GM12878 (cell line): ENCODE measurements around the gene MCM9. TPM values are rescaled to one million over a fixed set of nuclear protein-coding genes. Genes with fewer than 3 reads are reported as not detected.

Experiments used
- ATAC-seq: fragments of 200-7000 bp; cut with Tn5 transposase; 3 replicates; pipeline ENCODE4 v1.9.1; 2020; ENCODE audit warnings: mild to moderate bottlenecking, moderate library complexity
- BruUV-seq: library from RNA; stranded (reverse); fragments of 400-500 nt; replicated peaks from 2 replicates; lab custom pipeline; 2021; lab: Mats Ljungman, UMichigan
- CTCF ChIA-PET: fragments of 300-600 bp; sonication (Branson Sonifier 250); formaldehyde crosslinking; extraction: SDS; loops from one replicate; lab custom pipeline; 2021; ENCODE audit warnings: inconsistent platforms; lab: Yijun Ruan, JAX
- POLR2A ChIA-PET: fragments of 350-600 bp; formaldehyde crosslinking; extraction: SDS; loops from one replicate; lab custom pipeline; 2021; ENCODE audit warnings: inconsistent platforms; lab: Charles Lee
- RAD21 ChIA-PET: fragments of 300-600 bp; sonication (Branson Sonifier 250); formaldehyde crosslinking; loops from one replicate; lab custom pipeline; 2023; ENCODE audit warnings: antibody characterized with exemption; ENCODE audit not compliant: unreplicated experiment; lab: Charles Lee
- SMC1A ChIA-PET: fragments of 300-600 bp; sonication (Branson Sonifier 250); formaldehyde crosslinking; loops from one replicate; lab custom pipeline; 2023; ENCODE audit not compliant: unreplicated experiment, uncharacterized antibody; lab: Charles Lee
- DNase-seq: peaks from one replicate; pipeline ENCODE4 v3.0.0-alpha.2; 2011; ENCODE audit warnings: low read depth, low spot score
- FAIRE-seq: peaks from 3 replicates; lab custom pipeline; 2011; peaks lifted over from hg19 to GRCh38; lab: Jason Lieb, UNC
- H2AFZ ChIP-seq: 2 replicates; pipeline ENCODE4 v1.6.0; 2011; ENCODE audit warnings: low read depth, low read length, control low read depth; ENCODE audit not compliant: control insufficient read depth
- H3K27ac ChIP-seq: 2 replicates; pipeline ENCODE4 v1.5.1; 2011; ENCODE audit warnings: control low read depth; ENCODE audit not compliant: control insufficient read depth, insufficient read depth
- H3K27me3 ChIP-seq, 2 experiments: replicated peaks in 1 of 2; 2 replicates each; pipeline versions ENCODE4 v1.6.0 to v1.6.1; 2011; ENCODE audit warnings: low read length in 1 of 2; ENCODE audit not compliant: control insufficient read depth in 2 of 2, insufficient read depth in 2 of 2
- H3K36me3 ChIP-seq, 2 experiments: 2 replicates each; pipeline ENCODE4 v1.5.1; 2011; ENCODE audit warnings: low read length in 1 of 2; ENCODE audit not compliant: control insufficient read depth in 2 of 2, insufficient read depth in 2 of 2
- H3K4me1 ChIP-seq: 2 replicates; pipeline ENCODE4 v1.6.1; 2011; ENCODE audit warnings: mild to moderate bottlenecking, low read length, moderate library complexity, mixed read lengths; ENCODE audit not compliant: control insufficient read depth, insufficient read depth
- H3K4me2 ChIP-seq: 2 replicates; pipeline ENCODE4 v1.6.0; 2011; ENCODE audit warnings: control low read depth; ENCODE audit not compliant: control insufficient read depth, insufficient read depth
- H3K4me3 ChIP-seq: fragments of 200-600 bp; sonication (generic); 2 replicates; pipeline ENCODE4 v1.5.1; 2016
- H3K79me2 ChIP-seq: 2 replicates; pipeline ENCODE4 v1.6.0; 2011; ENCODE audit warnings: low read length; ENCODE audit not compliant: control insufficient read depth, insufficient read depth
- H3K9ac ChIP-seq: 2 replicates; pipeline ENCODE4 v1.8.0; 2011; ENCODE audit warnings: low read length, control low read depth, mixed read lengths; ENCODE audit not compliant: control insufficient read depth, insufficient read depth
- H3K9me3 ChIP-seq: replicated peaks from 3 replicates; pipeline ENCODE4 v1.5.1; 2011; ENCODE audit warnings: mild to moderate bottlenecking, low read length; ENCODE audit not compliant: control insufficient read depth, insufficient read depth
- H4K20me1 ChIP-seq: 2 replicates; pipeline ENCODE4 v1.6.0; 2011; ENCODE audit not compliant: control insufficient read depth, insufficient read depth
- FOXM1 ChIP-seq: IDR thresholded peaks from 2 replicates; pipeline ENCODE4 v1.6.1; 2012; ENCODE audit warnings: low read depth, mild to moderate bottlenecking, inconsistent platforms, low read length, moderate library complexity
- PML ChIP-seq: IDR thresholded peaks from 2 replicates; pipeline ENCODE4 v1.6.1; 2012; ENCODE audit warnings: low read length, inconsistent platforms
- PRDM15 ChIP-seq: fragments of 450-650 bp; formaldehyde crosslinking; IDR thresholded peaks from 2 replicates; pipeline ENCODE4 v1.4.0; 2020; ENCODE audit warnings: mild to moderate bottlenecking, moderate library complexity
- RB1 ChIP-seq: fragments of 450-650 bp; formaldehyde crosslinking; IDR thresholded peaks from 2 replicates; pipeline ENCODE4 v1.6.1; 2017; ENCODE audit warnings: mild to moderate bottlenecking, borderline replicate concordance
- RELB ChIP-seq: fragments of 450-650 bp; IDR thresholded peaks from 2 replicates; pipeline ENCODE4 v1.6.1; 2017; ENCODE audit warnings: low read depth, mild to moderate bottlenecking, moderate library complexity
- SMAD1 ChIP-seq: fragments of 450-650 bp; IDR thresholded peaks from 2 replicates; pipeline ENCODE4 v1.6.1; 2018; ENCODE audit warnings: mild to moderate bottlenecking, low read depth; ENCODE audit not compliant: partially characterized antibody
- YY1 ChIP-seq: IDR thresholded peaks from 2 replicates; pipeline ENCODE4 v1.6.1; 2011; ENCODE audit warnings: low read depth, mild to moderate bottlenecking, low read length
- WGBS: methylation state at CpG from one replicate; pipeline ENCODE4 v1.1.6; 2016; ENCODE audit warnings: low lambda C conversion rate; ENCODE audit not compliant: insufficient replicate concordance, insufficient coverage; ENCODE audit errors: missing lambda C conversion rate; 5-methylcytosine and 5-hydroxymethylcytosine counted together
- in situ Hi-C: fragments of 300-500 bp; cut with MboI; formaldehyde crosslinking; loops from 9 replicates; pipeline ENCODE4 v1.14.3; 2018; ENCODE audit warnings: mixed read lengths
- intact Hi-C: fragments of 100-400 bp; cut with micrococcal nuclease; formaldehyde crosslinking; loops from one replicate; pipeline ENCODE4 v1.14.2; 2022; ENCODE audit not compliant: unreplicated experiment
- polyA plus RNA-seq, 11 experiments: library from polyadenylated mRNA; depleted of rRNA in 4 of 11; unstranded in 6 of 11; stranded (reverse) in 5 of 11; fragments of >200 nt; fragmentation: Nextera tagmentation in 4 of 11; fragmentation: Illumina TruSeq in 1 of 11; extraction: Ambion mirVana in 4 of 11; extraction: Trizol in 1 of 11; gene quantifications; 1 replicate in 1 of 11; 2 replicates in 10 of 11; pipeline versions ENCODE4 v1.2.1 to v1.2.3, GENCODE V29; 2011 to 2016; ENCODE audit warnings: inconsistent platforms in 2 of 11, missing spikeins in 2 of 11, low read depth in 1 of 11
- total RNA-seq, 4 experiments: library from RNA; depleted of rRNA in 3 of 4; stranded (reverse); fragments of >200 nt in 3 of 4; fragmentation: Illumina TruSeq in 1 of 4; extraction: Trizol in 1 of 4; gene quantifications; 2 replicates each; pipeline versions ENCODE4 v1.2.1 to v1.2.3, GENCODE V29; 2013 to 2021
- TF ChIP-seq, protein P1 (sequence below): IDR thresholded peaks from 2 replicates; pipeline ENCODE4 v1.6.1; 2012; ENCODE audit warnings: mild to moderate bottlenecking, low read depth, low read length

MCM9 gene
- total and polyA plus RNA-seq, 10 of the 15 experiments (the other 5 are each of a cell fraction or from before 2014, with no cell fraction given) = 3.4 to 18.5 (median 9.7) TPM

DNA sequence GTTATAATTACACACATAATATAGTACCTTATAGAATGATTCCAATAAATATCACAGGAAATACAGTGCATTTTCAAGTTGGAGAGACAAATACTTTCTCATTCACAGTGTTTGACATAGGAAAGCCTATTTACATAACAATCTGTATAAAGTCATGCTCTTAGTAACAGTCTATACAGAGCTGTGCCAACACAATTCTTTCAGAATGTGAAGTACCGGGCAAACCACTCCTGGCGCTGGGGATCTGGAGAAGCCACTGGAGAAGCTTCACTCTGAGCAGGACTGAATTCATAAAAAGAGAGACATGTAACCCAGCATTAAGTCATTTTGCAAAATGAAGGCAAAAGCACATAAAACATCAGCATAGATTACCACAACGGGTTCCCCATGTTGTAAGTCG is 24.9 kb upstream of the MCM9 start:
- Histone ChIP-seq H4K20me1 (no peaks in the 10 kb centered on the region), H3K27ac (no peak overlapping the region), H3K9ac (no peak overlapping the region), H2AFZ (no peak overlapping the region), H3K4me3 (no peak overlapping the region), H3K27me3 (no peaks in the 10 kb centered on the region), H3K9me3 (no peaks in the 10 kb centered on the region), H3K4me2 (no peak overlapping the region), H3K4me1 (no peaks in the 10 kb centered on the region), H3K79me2 (no peaks in the 10 kb centered on the region), H3K36me3 (no peaks in the 10 kb centered on the region)
- FAIRE-seq = no peak
- no peak for ATAC-seq
- POLR2A ChIA-PET = no interaction called here
- TF ChIP-seq PRDM15 (CRISPR knock-in tag) = no peak
- DNase-seq = no peak
- in situ Hi-C loops = loop anchor here (25.0 kb wide), 1 partner anchor 152 kb away; no protein-coding TSS in a partner anchor
- intact Hi-C loops = no loop called here
- no TSS peak for BruUV-seq
- CTCF ChIA-PET = no interaction called here
- SMC1A ChIA-PET = no interaction called here
- RAD21 ChIA-PET = no interaction called here
- 74% methylated on average over 4 of the region's 4 CpGs for WGBS

DNA sequence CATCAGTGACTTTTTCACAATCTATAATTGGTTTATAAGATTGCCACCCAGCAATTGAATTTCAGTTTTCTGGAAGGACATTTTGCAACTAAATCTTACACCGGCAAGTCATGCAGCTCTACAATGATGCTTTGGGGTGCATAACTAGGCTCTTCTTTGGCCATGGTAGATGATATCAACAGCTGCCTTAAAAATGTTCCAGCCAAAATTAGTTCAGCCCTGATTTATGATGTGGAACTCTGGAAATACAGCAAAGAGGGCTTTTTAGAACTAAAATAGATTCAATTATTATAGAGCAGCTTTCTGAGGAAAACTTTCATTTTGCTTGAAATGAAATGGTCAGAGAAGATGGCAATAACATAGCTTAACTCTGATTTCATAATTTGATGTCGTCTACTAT is 18.4 kb upstream of the MCM9 start:
- ChIA-PET POLR2A (no interaction called here), RAD21 (no interaction called here), SMC1A (interaction anchor here (0.5 to 2.2 kb wide), 3 partner anchors 10 to 126 kb away, joined by 3 to 6 read pairs (median 3); partner anchors contain the start of gene MCM9), CTCF (interaction anchor here (1.9 kb wide), 1 partner anchor 9 kb away, joined by 7 read pairs; no protein-coding TSS in a partner anchor)
- Histone ChIP-seq H3K4me2 (no peak overlapping the region), H3K27ac (no peak overlapping the region), H3K4me1 (no peaks in the 10 kb centered on the region), H2AFZ (no peak overlapping the region), H3K36me3 (no peaks in the 10 kb centered on the region), H3K27me3 (no peaks in the 10 kb centered on the region), H3K9ac (no peak overlapping the region), H3K79me2 (no peaks in the 10 kb centered on the region), H3K4me3 (no peak overlapping the region), H3K9me3 (no peaks in the 10 kb centered on the region), H4K20me1 (no peaks in the 10 kb centered on the region)
- WGBS = 74% methylated on average over 2 of the region's 2 CpGs
- intact Hi-C loops = no loop called here
- in situ Hi-C loops = loop anchor here (25.0 kb wide), 1 partner anchor 159 kb away; no protein-coding TSS in a partner anchor
- FAIRE-seq (no peak), ATAC-seq (no peak), DNase-seq (no peak)
- no TSS peak for BruUV-seq
- TF ChIP-seq SMAD1 (no peak), RB1 (no peak), FOXM1 (no peak), YY1 (no peak), RELB (no peak), PML (no peak)
- TF ChIP-seq, protein P1, sequence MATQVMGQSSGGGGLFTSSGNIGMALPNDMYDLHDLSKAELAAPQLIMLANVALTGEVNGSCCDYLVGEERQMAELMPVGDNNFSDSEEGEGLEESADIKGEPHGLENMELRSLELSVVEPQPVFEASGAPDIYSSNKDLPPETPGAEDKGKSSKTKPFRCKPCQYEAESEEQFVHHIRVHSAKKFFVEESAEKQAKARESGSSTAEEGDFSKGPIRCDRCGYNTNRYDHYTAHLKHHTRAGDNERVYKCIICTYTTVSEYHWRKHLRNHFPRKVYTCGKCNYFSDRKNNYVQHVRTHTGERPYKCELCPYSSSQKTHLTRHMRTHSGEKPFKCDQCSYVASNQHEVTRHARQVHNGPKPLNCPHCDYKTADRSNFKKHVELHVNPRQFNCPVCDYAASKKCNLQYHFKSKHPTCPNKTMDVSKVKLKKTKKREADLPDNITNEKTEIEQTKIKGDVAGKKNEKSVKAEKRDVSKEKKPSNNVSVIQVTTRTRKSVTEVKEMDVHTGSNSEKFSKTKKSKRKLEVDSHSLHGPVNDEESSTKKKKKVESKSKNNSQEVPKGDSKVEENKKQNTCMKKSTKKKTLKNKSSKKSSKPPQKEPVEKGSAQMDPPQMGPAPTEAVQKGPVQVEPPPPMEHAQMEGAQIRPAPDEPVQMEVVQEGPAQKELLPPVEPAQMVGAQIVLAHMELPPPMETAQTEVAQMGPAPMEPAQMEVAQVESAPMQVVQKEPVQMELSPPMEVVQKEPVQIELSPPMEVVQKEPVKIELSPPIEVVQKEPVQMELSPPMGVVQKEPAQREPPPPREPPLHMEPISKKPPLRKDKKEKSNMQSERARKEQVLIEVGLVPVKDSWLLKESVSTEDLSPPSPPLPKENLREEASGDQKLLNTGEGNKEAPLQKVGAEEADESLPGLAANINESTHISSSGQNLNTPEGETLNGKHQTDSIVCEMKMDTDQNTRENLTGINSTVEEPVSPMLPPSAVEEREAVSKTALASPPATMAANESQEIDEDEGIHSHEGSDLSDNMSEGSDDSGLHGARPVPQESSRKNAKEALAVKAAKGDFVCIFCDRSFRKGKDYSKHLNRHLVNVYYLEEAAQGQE = no peak
